Muscle of arm (tissue), 12 donors: ENCODE measurements around the gene CADPS2. TPM values are rescaled to one million over a fixed set of nuclear protein-coding genes. Genes with fewer than 3 reads are reported as not detected.
"Not testable (repeated sequence)": the region's sequence is repeated elsewhere in the genome, so short reads cannot be mapped to it uniquely, and the experiment has no call there.

Experiments
- DNase-seq: peaks from one replicate; pipeline ENCODE4 v3.0.0-alpha.2; 2013
- polyA plus RNA-seq, 12 donors: library from polyadenylated mRNA; unstranded; fragments of 120-200 nt; gene quantifications; one replicate each; pipeline ENCODE4 v1.2.1, GENCODE V29; 2013; ENCODE audit not compliant: insufficient read length in 12 of 12

Gene CADPS2
- polyA plus RNA-seq, 12 donors = 2.9 to 10.1 (median 4.7) TPM; not detected in 2

DNA sequence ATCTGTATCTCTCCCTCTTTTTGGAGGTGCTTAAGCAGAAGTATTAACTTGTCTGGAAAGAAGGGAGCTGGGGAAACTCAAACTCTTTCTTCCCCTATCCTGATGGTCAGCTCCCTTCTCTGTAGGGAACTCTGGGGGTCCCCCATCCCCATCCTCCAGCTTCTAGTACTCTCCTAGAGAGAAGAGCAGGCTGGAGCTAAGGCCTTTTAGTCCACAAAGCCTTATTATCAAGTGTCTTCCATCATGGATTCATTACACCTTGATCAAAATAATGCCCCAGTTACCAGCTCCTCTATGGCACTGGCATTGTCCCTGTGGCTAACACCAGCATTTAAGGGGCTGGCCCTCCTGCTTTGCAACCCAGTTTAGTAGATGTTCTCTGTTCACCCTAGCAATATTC is 35.7 kb downstream of the CADPS2 start:
- DNase-seq = no peak

DNA sequence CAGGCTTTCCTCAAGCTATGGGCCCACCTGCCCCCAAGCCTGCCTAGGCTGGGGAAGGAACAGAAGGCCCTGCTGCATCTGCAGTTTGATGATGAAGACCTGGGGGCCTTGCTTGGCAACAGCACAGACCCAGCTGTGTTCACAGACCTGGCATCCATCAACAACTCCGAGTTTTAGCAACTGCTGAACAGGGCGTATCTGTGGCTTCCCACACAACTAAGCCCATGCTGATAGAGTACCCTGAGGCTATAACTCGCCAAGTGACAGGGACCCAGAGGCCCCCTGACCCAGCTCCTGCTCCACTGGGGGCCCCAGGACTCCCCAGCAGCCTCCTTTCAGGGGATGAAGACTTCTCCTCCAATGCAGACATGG is 36.3 kb downstream of the CADPS2 start:
- no peak for DNase-seq

DNA sequence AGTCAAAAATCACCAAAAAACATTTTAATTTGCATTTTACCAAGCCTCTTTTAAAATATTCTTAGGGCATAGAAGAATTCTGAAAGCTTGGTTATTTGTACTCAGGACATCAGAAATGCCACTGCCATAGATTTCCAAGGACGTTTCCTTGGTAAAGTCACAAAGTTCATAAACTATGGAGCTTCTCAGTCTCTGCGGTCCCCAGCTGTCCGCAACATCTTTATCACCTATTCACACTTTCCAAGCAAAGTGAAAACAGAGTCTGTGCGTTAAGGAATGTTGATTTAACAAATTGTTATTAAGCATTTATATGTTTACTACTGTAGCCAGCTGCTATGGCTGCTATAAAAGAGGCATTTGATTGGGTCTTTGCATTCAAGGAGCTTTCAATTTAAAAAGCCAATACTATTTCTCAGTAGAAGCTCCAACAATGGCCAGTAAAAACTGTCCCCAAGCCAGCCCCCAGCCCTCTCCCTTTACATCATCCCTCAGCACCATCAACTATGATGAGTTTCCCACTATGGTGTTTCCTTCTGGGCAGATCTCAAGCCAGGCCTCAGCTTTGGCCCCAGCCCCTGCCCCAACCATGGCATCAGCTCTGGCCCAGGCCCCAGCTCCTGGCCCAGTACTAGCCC is 36.8 kb downstream of the CADPS2 start:
- DNase-seq = no peak

DNA sequence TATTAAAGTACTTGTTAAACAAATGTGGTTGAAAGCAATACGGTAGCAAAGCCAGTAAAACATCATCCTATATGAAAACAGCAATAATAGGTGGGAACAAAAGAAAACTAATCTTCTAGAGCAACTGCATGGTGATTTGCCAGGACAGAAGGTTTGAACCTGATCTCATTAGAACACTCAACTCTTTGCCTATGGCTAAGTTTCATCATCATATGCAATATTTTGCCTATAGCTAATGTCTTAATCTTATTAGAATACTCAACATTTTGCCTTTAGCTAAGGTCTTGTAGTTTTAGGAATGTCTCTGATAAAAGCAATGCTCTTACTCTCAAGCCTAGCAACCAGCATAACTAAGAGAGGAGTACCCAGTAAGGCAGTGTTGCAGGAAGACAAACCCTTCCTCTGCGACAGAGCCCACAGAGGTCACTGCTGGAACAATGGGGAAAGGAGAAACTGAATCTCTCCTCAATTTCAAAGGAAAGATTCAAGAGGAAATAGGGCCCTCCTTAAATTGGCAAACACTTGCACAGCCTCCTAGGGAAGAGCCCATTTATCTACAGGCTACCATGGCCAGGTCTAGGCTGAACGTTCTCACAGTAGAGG is 38.3 kb downstream of the CADPS2 start:
- DNase-seq = no peak

DNA sequence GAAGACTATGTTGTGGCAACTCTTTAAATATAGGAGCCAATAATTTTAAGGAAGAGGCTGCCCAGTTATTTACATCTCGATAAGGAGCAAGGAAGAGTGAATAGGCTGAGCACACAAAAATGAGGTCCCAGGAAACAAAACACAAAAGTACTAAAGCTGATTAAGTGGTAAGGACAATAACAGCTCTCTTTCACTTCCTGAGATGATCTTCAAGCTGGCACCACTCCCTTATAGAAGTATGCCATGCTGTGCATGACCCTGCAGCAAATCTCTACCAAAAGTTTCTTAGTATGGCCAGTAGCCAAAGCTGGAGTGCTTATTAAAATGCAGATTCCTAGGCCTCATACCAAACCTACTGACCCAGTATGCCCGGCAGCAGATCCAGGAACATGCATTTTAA is 39.7 kb downstream of the CADPS2 start:
- DNase-seq = no peak

DNA sequence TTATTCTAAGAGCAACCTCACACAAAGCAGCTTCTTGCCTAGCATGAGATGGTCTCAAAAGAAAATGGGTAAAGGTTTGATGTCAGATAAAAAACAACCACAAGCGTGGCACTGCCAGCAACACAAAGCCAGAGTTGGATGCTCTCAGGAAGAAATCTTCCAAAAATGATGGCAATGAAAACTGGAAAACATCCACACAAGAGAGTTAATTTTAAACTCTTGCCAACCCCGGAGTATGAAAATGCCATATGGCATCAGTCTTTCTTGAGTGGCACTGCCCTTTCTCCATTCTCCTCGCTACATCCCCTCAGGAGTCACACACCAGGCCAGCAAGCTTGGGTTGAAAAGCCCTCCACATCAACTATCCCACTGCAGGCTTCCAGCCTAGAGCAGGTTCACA is 41.0 kb downstream of the CADPS2 start:
- no peak for DNase-seq

DNA sequence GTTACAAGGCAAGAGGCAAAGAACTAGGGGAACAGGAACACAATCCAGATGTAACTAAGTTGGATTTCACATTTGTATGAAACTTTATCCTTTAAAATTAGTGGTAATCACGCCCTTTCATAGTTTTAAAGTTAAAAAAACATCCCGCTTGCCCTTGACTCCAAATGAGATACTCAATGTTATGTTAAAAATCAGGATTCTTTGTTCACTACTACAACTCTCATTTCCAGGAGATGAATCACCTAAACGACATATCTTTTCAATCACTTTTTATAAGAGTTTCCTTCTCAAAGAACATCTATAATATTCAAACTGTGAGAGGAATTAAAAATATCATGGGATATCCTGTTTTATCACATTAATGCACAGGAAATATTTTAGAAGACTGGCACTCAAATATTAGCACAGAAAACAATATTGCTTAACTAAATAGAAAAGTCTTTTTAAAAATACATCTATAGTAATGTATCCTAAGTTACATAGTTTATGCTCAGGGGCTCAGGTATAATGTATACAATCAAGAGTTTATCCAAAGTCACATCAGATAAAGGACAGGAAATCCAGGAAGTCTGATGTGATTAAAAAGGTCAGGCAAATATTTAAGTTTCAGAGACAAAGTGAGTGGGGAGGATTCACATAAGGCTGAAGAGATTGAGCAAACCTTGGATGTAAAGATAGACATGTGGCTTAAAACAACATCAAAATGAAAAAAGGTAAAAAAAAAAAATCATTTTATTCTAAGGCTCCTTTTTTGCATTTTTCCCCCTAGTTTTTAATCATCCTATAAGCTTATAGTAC is 41.9 kb downstream of the CADPS2 start:
- DNase-seq = no peak

DNA sequence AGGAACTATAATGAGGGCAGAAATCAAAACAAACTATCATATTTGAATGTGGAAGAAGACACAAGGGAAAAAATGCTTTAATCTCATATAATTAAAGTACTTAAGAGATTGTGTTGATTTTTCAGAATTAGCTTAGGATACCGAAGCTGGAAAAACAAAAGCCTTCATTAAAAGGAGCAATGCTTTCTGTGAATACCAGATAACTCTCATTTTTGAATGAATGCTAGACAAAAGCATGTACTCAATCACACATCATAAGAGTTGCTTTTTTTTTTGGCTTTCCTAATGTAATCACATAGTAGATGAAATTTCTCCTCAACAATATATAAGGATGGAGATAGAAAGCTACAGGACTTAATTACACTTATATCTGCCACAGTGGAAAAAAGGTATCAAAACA is 43.3 kb downstream of the CADPS2 start:
- no peak for DNase-seq

DNA sequence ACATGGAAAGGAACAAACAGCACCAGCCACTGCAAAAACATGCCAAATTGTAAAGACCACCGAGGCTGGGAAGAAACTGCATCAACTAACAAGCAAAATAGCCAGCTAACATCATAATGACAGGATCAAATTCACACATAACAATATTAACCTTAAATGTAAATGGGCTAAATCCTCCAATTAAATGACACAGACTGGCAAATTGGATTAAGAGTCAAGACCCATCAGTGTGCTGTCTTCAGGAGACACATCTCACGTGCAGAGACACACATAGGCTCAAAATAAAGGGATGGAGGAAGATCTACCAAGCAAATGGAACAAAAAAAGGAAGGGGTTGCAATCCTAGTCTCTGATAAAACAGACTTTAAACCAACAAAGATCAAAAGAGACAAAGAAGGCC is 50.0 kb downstream of the CADPS2 start:
- not testable (repeated sequence) for DNase-seq

DNA sequence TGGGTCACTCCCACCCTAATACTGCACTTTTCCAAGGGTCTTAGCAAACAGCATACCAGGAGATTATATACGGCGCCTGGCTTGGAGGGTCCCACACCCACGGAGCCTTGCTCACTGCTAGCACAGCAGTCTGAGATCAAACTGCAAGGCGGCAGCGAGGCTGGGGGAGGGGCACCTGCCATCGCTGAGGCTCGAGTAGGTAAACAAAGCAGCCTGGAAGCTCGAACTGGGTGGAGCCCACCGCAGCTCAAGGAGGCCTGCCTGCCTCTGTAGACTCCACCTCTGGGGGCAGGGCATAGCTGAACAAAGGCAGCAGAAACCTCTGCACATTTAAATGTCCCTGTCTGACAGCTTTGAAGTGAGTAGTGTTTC is 51.7 kb downstream of the CADPS2 start:
- not testable (repeated sequence) for DNase-seq

DNA sequence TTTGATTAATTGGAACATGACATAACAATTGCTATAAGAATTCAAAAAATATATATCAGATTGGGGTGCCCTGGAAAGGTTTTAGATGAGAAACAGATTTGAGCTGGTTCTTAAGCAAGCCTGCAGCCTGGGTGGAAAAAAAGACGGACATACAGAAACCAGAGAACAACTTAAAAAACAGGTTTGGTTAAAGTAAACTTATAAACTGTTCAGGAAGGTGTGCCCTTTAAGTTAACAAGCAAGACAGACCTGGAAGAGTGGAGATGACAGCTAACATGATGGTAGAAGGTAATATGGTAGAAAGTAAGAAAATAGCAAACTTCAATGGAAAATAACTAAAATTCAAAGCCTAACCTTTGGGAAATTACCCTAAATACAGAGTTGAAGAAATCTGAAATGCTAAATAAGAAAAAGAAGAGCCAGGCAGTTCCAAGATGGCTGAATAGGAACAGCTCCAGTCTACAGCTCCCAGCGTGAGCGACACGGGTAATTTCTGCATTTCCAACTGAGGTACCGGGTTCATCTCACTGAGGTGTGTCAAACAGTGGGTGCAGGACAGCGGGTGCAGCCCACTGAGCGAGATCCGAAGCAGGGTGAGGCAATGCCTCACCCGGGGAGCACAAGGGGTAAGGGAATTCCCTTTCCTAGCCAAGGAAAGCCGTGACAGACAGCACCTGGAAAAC is 52.2 kb downstream of the CADPS2 start:
- no peak for DNase-seq

DNA sequence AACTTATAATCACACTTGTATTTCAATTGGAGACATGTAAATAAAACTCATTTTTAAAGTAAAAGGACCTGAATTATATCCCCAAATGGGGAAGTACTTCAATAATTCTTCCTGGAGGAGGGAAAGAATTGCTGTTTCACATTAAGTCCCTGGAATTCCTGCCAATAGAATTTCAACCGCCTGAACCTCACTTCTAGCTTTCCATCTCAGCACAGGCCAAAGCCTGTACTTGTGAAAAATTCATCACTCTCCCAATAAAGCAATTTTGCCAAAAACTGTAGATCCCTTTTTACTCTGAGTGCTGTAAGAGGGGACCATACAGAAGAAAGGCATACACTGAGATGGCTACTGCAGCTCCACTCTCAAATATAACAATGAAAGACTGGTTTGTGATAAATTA is 54.8 kb downstream of the CADPS2 start:
- peak; percentile 16 for DNase-seq

DNA sequence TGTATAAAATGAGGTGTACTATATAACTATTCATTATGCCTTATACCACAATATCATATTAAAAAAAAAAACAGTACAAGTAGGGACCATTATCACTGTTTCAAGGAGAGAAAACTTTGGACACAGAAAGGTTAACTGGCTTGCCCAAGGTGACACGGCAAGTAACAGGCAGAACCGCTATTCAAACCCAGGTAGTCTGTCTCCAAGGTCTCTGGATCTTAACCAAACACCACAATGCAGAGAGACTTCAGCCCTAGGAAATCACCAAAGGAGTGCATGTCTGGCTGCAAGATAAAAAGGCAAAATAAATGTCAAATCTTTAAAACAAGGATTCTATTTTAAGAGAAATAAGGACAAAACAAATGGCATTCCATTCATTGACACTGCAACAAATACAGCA is 56.3 kb downstream of the CADPS2 start:
- no peak for DNase-seq

DNA sequence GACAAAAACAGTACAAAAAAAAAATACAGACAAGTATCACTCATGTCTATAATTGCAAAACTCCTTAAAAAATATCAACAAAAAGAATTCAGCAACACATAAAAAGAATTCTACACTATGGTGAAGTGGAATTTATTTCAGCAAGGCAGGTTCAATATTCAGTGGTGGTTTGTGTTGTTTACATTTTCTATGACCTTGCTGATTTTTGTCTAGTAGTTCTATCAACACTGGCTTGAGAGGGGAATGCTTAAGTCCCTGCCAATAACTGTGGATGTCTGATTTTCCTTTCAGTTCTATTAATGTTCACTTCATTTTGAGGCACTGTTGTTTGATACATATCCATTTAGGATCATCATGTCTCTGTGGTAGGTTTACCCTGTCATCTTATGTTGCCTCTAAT is 58.5 kb downstream of the CADPS2 start:
- no peak for DNase-seq

DNA sequence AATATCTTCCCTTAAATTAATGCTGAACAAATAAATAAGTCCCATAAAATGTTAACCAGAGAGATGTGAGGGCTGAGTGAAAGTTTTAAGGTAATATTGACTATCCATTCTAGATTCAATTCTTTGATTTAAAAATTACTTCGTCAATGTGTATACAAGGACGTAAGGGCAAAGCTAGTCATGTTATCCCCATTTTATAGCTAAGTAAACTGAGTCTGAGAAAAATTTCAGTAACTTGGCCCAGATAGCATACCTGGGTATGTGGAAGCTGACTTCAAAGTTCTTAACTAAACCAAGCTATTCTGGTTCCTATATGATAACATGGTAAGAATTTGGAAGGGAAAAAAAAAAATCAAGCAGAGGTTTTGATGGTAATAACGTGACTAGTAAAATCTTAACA is 72.4 kb downstream of the CADPS2 start:
- no peak for DNase-seq

DNA sequence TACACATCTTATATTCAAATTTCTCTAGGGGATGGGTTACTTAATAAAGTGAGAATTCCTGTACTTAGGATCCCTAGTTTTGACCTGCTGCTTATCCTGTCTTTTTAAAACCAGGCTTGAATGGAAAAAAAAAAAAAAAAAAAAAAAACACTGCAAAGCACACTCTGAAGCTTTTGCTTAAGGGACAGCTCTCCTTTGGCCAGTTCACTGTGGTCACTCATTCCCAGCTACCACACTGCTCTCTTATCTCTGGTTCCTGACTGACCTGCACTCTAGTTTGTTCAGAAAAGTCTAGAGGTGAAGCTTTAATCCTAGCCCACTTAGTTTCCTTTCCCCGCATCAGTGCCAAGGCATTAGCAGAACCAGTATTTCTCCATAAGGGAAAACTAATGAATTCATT is 82.4 kb downstream of the CADPS2 start:
- no peak for DNase-seq

DNA sequence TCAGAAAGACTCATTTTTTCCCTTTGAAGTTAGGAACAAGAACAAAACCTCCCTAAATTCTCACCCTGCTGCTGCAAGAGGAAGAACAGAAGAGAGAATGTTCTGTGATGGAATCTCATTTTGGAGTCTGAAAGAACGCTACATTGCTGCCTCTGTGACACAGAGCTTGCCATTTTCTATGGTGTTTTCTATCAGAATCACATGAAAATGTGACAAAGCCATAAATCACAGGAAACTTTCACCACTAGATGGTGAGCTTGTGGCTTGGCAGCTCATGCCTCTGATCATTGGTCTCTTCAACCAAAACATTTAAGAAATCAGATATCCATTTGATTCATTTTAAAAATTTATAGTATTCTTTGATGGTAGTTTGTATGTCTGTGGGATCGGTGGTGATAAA is 82.9 kb downstream of the CADPS2 start:
- DNase-seq = peak; percentile 6

DNA sequence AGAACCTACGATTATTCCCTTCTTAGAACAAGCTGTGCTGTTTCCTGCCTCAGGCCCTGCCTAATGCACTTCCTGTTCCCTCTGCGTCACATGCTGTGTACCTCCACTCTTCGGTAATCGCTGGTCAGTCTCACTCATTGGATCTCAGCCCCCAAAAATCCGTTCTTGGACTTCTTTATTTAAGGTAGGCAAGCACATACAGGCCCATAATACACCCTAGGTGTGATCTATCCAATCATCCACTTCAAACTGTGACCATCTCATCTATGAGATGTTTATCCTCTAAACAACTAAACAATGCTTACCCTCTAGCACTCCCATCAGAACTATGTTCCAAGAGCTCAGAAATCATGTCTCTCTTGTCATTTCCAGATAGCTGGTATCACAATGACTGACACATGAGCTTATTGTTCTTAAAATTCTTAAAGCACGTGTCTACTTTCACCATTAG is 83.9 kb downstream of the CADPS2 start:
- no peak for DNase-seq

DNA sequence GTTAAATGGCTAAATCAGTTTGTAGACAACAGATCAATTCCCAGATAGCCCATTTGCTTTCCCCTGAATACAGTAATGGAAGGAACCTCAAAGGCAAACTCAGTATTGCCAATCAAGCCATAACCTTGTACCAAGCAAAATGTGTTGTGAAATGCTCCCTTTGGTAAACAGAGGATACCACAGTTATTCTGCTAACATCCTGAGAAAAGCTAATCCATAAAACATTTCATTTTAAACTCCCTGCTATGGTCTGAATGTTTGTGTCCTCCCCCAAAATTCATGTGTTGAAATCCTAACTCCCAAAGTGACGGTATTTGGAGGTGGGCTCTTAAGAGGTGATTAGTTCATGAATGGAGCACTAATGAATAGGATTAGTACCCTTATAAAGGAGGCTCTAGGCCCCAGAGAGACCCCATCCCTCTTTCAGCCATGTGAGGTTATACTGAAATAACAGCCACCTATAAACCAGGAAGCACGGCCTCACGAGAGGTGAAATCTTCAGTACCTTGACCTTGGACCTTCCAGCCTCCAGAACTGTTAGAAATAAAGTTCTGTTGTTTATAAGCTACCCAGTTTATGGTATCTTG is 94.2 kb downstream of the CADPS2 start:
- no peak for DNase-seq

DNA sequence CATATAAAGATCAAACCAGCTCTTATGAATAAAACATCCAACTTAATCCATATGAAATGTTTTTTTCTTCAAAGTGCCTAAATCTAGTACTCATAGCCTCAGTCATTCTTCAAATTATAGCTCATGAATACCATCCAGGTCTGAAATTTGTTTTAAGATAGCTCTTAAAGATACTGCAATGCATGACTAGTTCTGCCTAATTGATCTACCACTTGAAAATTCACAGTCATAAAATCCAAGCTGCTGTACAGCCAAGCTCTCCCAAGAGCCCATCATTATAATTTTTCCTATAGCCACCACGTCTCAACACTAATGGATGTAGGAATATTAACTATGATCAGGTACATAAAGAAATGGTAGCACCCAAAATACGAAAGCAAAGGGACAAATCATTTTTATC is 95.7 kb downstream of the CADPS2 start:
- no peak for DNase-seq

DNA sequence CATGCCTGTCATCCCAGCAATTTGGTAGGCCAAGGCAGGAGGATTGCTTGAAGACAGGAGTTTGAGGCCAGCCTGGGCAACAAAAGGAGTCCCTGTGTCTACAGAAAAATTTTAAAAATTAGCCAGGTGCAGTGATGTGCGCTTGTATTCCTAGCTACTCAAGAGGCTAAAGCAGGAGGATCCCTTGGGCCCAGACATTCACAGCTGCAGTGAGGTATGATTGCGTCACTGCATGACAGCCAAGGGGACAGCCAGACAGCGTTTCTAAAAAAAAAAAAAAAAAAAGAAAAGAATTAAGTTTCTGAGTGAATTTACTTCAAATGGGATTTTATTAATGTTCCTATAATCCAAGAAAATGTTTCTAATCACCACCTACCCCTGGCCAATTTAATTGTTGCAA is 96.1 kb downstream of the CADPS2 start:
- no peak for DNase-seq

DNA sequence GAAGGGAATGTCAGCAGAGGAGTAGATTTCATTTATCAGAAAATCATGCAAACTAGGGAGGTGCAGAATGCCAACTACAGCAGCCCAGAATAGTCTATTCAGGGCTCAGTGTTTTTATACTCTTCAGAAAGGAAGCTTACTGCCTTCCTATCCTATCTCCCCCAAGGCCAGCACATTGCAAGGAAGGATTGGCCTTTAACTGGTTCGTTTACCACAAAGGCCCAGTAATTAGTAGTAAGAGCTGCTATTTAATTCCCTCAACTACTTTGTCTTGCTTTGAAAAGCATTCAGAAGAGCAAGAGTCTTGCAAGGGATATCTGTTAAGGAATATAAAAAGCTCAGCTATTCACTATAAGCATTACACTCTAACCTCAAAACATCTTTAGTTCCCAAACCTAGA is 97.1 kb downstream of the CADPS2 start:
- no peak for DNase-seq
